ENCODE results near the gene DDX10.

The DDX10 gene

GRCh38 chr11:108824545-108824944 is 159.7 kb downstream of the DDX10 start:
- no peak for DNase-seq (ENCODE audit: low spot score)

GRCh38 chr11:108825381-108825780 is 160.5 kb downstream of the DDX10 start:
- DNase-seq (ENCODE audit: low spot score), result no peak

DNA sequence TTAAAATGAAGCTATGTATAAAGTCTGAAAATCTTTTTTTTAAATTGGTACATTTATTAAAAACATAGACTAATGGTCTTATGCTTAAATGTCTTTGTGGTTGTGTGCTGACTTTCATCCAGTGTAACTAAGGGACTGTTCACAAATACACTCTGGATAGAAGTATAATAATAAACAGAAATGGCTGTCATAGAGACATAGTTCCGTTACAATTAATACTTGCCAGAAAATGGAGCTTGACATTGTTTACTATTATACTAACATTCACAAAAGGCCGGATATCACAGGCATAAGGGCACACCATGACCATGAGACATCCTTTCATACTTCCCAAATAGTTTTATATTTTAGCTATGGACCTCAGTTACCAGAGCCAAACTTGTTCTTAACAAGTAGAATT is 161.3 kb downstream of the DDX10 start:
- no peak for DNase-seq (ENCODE audit: low spot score)

DNA sequence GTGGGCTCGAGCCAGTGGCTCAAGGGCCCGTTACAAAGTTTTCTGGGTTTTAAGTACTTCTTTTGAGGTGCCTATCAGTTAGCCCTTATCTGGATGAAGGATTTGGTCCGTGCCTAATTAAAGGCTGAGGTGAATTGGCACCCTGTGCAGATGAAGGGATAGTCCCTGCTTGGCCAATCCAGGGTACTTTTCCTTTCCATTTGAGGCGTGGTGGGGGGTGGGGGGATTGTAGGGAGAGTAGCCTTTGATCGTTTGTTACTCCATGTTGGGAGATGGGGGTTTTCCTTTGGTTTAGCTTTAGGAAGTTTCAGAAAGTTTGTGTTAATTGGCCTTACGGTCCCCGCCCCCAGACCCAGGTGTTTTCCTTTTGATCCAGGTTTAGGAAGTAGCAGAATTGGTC is 170.8 kb downstream of the DDX10 start:
- DNase-seq (ENCODE audit: low spot score), result no peak

- no peak for DNase-seq (ENCODE audit: low spot score)
Measured at GRCh38 chr11:108836541-108836940, 171.7 kb downstream of the DDX10 start.

DNA sequence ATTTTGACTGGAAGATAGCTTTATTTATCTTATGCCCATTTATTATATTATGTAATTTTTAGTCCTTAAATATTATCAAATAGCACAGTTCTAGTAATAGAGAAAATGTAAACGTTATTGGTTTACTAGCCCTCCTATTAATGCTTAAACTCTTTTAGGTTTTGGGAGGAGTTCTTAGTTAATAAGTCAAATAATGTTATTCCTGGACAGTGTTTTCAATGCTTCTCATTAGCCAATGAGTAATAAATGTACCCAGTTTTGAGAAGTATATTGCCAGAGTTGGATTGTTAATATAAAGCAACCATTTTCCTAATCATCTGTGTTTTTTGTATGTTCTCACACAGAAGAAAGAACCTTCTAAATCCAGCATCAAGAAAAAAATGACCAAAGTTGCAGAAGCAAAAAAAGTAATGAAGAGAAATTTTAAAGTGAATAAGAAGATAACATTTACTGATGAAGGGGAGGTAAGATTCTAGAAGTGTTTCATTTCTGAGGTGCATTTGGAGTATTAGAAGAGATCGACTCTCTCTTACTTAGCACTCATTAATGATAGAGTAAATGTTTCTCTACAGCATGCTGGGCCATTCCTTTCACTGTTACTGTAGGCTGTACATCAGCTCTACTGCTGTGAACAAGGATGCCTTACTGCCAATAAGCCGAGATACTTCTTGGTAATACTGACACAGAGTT is 173.4 kb downstream of the DDX10 start:
- DNase-seq (ENCODE audit: low spot score), result no peak

DNA sequence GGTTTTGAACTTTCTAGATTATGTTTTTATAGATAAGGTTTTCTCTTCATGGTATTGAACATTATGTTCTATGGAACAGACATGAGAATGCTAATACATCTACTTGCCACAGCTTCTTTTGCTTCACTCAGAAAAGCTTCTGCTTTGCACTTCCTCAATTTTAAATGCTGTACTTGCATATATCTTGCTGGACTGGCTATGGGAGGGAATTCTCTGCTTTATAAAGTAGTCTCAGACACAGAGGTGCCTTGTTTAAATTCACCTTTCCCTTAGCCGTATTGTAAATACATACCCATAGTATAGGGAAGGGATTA is 173.9 kb downstream of the DDX10 start:
- DNase-seq (ENCODE audit: low spot score), result no peak

DNA sequence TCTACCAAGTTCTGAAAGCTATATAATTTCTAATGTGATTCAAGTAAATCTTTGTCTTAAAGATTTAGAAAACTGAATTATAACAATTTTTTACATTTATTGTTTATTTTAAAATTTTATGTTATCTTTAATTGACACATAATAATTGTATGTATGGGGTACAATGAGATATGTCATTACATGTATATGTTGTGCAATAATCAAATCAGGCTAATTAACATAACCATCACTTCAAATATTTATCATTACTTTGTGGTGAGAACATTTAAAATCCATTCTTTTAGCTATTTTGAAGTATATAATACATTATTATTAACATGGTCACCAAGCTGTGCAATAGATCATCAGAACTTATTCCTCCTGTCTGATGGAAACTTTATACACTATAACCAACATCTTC is 181.1 kb downstream of the DDX10 start:
- DNase-seq (ENCODE audit: low spot score), result no peak

- no peak for DNase-seq (ENCODE audit: low spot score)
Measured at GRCh38 chr11:108847298-108847990, 182.6 kb downstream of the DDX10 start.

GRCh38 chr11:108851781-108852180 is 186.9 kb downstream of the DDX10 start:
- DNase-seq (ENCODE audit: low spot score), result no peak

GRCh38 chr11:108852701-108853100 is 187.8 kb downstream of the DDX10 start:
- no peak for DNase-seq (ENCODE audit: low spot score)

DNA sequence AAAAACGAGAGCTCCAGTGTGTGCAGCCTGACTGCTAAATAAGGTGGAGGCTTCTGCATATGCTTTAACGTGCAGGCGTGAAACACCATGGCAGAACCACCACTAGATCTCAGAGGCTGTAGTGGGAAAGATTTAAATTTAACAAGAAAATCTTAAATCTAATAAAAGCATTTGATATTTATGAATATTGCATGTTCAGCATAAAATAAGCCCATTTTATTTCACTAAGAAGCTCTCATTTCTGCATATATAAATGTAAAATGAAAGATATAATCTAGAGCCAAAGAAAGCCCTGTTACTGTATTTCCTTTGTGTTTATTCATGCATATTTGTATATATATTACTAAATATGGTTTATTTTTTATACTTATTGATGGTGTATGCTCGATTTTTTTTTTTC is 188.3 kb downstream of the DDX10 start:
- DNase-seq (ENCODE audit: low spot score), result no peak

DNA sequence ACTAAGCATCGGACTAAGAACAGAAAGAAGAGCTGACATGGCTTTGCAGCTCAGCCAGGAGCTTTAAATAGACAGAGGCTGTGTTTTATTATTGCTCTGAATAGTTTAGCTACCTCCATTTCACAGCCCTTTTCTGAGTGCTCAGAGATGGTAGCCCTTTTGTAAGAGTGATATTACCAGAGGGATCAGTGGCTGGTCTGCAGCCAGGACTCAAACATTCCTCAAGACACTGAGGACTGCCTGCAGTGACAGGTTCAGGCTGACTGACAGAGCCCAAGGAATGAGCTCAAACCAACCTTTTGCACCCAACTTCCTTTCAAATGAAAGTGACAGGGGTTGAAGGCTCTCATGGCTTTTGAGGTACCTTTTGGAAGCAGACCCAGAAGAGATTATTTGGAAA is 189.0 kb downstream of the DDX10 start:
- no peak for DNase-seq (ENCODE audit: low spot score)

DNA sequence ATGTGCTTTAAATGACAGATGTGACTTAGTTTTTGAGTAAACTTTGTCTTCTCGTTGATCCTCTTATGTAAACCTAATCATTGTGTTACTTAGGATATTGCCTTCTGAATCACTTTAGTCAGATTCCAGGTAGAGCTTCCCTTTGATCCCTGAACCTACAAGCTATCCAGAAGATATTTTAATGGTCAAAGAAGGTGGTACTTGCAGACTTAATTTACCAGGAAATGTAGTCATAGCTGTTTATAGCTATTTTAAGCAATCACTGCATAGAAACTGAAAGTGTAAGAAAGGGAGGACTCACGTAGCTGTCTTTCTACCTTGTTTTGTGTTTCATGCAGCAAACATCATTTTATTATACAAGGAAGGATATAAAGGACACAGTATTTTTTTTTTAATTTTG is 189.5 kb downstream of the DDX10 start:
- DNase-seq (ENCODE audit: low spot score), result no peak

- no peak for DNase-seq (ENCODE audit: low spot score)
Measured at GRCh38 chr11:108857382-108857781, 192.5 kb downstream of the DDX10 start.

GRCh38 chr11:108858622-108859021 is 193.8 kb downstream of the DDX10 start:
- no peak for DNase-seq (ENCODE audit: low spot score)

GRCh38 chr11:108859510-108859909 is 194.6 kb downstream of the DDX10 start:
- DNase-seq (ENCODE audit: low spot score), result no peak

- DNase-seq (ENCODE audit: low spot score), result no peak
Measured at GRCh38 chr11:108863528-108863927, 198.7 kb downstream of the DDX10 start.

DNA sequence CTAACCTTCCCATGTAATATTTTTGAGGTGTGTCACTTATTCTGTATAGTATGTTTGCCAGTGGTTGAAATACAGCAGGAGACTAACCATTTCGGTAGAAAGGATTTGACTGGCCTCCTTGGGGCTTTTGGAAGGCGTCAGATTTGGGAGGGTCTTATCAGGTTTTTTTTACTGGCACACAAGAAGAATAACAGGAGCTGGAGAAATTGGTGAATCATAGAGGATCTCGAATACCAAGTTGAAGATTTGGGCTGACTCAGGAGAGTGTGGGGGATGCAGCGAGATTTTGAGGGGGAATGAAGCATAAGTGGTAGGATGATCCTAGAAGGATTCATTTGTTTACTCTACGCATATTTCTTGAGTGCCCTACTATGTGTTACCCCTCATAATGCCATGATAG is 200.5 kb downstream of the DDX10 start:
- DNase-seq (ENCODE audit: low spot score), result no peak

- no peak for DNase-seq (ENCODE audit: low spot score)
Measured at GRCh38 chr11:108866781-108867180, 201.9 kb downstream of the DDX10 start.

DNA sequence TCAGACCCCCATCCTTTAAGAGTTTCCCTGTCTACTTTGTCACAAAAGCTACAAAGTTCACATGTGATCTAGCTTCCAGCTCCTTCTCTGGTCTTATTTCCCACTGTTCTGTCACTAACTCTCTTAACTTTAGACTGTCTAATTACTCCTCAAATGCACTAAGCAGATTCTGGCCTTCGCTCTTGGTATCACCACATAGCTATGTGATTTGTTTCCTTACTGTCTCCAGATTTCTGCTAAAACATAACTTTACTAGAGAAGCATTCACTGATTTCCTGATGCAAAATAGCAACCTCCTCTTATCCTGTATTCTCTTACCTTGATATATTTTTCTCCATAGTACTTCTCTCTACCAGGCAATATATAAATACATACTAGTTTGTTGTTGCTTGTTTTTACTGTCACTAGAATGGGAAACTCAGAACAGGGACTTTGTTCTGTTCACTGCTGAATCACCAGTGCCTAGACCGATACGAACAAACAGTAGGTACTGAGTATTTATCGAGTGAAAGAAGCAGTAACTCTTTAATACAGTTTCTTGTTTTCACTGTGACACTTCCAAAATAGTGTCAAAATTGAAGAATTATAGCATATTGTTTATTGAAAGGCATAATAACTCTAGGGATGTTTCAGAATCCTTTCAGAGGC is 205.6 kb downstream of the DDX10 start:
- DNase-seq (ENCODE audit: low spot score), result no peak

GRCh38 chr11:108871152-108871551 is 206.3 kb downstream of the DDX10 start:
- DNase-seq (ENCODE audit: low spot score), result no peak

- DNase-seq (ENCODE audit: low spot score), result no peak
Measured at GRCh38 chr11:108871867-108872266, 207.0 kb downstream of the DDX10 start.
